HG02798 (cell line): ENCODE measurements around the gene OSBPL6.
"Not testable (repeated sequence)": the region's sequence is repeated elsewhere in the genome, so short reads cannot be mapped to it uniquely, and the experiment has no call there.

Source experiments
- ATAC-seq: cut with Tn5 transposase; IDR thresholded peaks from one replicate; pipeline ENCODE4 v1.9.1; 2021; ENCODE audit warnings: mild to moderate bottlenecking; ENCODE audit not compliant: unreplicated experiment, poor library complexity

OSBPL6 gene

DNA sequence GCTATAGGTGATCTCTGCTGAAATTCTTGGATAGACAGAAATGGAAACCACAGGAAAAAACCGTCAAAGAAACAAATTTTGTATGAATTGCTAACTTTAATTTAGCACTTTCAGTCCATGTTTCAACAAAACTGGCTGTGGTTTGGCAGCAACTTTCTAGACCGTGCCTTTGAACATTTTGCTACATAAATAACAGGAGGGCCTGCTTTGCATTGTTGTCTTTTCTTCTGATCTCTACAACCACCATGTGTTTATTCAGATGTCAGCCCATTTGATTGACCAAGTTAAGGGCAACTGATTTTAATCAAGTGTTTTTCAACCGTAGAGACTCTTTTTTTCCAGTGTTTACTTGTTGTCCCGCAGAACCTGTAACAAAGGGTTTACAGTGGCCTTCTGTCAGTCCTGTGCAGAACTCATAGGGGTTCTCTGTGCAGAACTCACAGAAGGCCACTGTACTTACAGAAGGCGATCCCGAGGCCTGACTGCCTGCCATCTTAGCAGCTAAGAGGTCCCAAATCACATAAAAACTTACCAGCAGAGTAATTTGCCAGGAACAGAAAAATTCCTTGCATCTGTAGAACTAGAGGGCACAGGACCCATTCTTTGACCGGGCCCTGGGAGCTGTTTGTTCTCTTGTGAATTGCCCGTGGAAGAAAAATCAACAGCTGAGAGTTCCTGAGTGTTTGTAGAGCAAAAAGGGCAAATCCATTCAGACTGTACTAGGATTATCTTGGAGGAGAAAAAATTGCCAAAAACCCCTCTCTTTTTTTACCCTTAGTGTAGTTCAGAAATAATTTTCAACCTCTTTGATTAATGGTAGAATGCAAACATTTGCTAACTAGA lies 136.1 kb downstream of the OSBPL6 start:
- ATAC-seq = no peak

DNA sequence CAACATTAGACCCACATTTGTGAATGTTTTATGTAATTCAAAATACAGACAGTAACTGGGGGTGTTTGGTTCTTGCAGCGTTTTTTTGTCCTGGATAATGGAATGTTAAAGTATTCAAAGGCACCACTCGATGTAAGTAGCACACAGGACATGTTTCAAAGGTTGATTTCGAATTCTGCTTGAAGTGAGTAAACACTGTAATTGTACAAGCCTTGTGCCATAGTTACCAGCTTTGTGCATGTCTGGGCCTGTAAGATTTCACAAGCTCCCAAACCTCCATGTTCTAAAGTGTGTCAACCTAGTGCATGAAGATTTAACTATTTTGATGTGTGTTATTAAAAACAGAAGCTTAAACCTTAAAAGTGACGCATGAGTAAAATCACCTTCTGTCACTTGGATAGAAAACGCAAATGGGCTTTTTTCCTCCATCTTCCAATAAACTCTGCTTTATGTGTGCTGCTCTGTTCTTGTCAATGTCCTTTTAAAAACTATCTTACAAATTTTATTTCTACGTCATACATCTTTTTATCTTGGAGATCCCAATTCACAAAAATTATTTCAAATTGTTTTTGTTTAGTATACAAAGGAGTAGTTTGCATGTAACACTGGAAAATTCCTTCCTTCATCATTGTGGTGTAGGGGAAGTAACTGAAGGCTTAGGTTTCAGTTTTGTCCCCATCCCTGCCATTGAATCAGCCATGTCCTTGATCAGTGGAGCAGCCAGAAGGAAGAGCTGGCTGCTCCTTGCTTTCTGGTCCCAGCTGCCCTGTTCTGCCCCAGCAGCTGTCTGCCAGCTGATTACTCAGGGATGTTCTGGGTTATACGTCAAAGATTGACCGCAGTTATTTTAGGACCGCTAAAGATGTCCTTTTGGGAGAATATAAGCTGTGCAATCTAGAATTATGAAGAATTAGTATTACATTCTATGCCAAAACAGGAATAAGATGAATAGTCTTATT lies 137.4 kb downstream of the OSBPL6 start:
- no peak for ATAC-seq

- no peak for ATAC-seq
These were observed 139.5 kb downstream of the OSBPL6 start for GRCh38 chr2:178333851-178334250.

DNA sequence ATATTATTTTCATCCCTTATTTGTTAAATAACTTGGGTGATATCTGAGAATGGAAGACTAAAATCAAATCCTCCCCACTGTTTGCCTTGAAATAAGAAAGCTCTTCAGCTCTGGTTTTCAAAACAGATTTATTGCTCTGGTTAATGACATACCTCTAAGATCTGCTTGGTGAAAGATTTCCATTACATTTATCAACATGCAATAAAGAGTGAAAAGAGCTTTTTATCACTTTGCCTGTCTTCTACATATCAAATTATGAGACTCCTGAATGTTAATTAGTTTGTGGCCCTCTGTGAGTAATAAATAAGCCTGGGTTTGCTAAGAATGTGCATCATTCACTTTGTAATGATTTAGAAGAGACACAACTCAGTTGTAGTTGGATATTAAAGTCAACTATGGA lies 140.9 kb downstream of the OSBPL6 start:
- ATAC-seq = no peak

DNA sequence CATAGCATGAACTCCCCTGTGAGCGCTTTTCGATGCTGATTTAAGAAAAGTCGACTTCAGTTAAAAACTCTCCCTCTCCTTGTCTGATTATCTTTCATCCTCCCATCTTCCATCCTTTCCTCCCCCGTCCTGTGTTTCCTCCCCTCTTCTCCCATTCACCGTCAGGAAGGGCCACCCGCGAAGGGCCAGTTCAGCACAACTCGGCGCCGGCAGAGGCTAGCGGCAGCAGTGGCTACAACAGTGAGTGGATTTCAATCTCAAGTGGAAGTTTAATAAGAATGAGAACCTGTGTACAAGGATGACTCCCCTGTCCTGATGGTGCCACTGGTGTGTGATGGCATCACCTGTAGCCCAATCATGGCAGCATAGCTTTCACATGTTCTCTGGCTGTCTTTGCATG lies 149.8 kb downstream of the OSBPL6 start:
- ATAC-seq = no peak

DNA sequence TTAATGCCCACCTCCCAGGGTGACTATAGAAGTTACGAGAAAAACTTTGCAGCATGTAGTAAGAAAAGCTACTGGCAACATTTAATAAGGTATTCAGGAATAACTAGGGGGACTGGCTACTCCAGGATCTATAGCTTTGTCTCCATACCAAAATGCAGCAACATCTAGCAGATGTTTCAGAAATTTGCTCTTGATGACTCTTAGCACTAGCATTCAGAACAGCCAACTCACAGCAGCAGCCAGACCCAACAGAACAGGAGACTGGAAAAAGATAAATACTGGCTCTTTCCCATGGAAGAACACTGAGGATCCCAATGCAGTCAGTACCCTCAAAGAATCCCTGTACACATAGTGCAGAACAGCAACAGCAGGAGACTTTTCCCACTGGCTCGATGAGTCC lies 151.6 kb downstream of the OSBPL6 start:
- ATAC-seq = no peak

DNA sequence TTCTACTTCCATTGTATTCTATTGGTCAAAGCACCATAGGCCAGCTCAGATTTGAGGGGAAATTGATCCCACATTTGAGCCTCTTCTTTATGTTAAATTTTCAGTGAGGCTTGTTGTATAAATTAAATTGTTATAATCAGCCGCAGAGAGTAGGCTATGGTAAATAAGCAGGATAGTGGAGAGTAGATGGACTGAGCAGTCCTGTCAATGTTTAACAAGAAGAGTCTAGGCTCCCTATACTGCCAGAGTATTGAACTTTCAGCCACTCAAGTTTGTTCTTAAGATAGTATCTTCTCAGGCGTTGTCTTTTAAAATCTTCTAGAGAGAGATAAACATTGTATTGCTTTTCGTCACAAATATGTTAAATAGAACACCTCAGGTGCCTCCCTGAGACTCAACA lies 155.7 kb downstream of the OSBPL6 start:
- no peak for ATAC-seq

DNA sequence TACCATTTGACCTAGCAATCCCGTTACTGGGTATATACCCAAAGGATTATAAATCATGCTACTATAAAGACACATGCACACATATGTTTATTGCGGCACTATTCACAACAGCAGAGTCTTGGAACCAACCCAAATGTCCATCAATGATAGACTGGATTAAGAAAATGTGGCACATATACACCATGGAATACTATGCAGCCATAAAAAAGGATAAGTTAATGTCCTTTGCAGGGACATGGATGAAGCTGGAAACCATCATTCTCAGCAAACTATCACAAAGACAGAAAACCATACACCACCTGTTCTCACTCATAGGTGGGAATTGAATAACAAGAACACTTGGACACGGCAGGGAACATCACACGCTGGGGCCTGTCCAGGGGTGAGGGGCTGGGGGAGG lies 163.4 kb downstream of the OSBPL6 start:
- not testable (repeated sequence) for ATAC-seq

GRCh38 chr2:178359192-178359912 lies 165.0 kb downstream of the OSBPL6 start:
- no peak for ATAC-seq

- ATAC-seq = no peak
These were observed 167.3 kb downstream of the OSBPL6 start for GRCh38 chr2:178361588-178361987.

DNA sequence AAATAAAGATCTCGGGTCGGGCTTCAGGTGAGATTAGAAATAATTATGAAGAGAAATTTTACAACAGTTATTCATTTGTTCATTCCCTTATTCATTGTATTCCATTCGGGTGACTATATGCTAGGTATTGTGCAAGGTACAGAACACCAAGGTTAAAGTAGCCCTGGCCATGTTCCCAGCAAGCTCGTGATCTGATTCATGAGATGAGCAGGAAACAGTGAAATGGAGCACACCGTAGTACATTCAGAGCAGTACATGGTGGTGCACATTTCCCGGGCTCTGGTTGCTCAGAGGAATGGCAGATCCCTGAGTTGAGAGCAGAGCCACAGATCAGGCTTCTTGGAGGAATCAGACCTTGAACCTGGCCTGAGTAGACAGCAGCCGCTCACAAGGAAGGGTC lies 168.9 kb downstream of the OSBPL6 start:
- ATAC-seq = no peak

GRCh38 chr2:178365116-178365515 lies 170.8 kb downstream of the OSBPL6 start:
- ATAC-seq = no peak

DNA sequence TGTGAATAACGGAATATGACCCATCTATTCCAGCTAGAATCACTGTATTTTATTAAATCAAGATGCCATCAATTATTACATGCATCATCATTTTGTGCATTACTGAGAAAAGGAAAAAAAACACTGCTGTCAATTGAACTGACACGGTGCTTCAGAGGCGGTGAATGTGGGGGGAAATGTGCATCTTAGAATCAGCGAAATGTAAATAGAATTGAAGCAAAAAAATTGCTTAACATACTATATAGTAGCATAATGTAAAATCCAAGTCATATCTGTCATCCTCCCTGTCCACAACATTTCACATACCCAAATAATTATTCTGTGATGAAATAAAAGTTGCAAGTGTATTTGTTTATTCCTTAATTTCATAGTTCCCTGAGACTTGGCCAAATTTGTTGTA lies 172.1 kb downstream of the OSBPL6 start:
- ATAC-seq = no peak

DNA sequence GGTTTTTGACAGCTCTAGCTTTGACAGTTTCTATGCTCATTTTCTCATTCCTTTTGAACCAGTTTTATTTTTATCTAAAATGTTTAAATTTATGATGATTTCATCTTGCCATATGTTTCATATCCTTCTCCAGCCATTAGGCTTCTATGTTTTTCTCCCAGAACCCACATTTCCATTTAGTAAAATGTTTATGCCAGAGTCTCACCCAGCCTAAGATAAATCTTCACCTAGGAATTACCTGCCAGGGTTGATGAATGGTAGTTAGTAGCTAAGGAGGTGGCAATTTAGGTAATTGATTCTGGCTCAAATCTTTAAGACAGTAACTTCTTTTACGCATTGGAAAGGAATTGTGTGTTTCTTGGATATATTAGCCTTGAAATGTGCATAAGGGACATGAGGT lies 173.0 kb downstream of the OSBPL6 start:
- no peak for ATAC-seq

- no peak for ATAC-seq
These were observed 180.6 kb downstream of the OSBPL6 start for GRCh38 chr2:178374865-178375264.

DNA sequence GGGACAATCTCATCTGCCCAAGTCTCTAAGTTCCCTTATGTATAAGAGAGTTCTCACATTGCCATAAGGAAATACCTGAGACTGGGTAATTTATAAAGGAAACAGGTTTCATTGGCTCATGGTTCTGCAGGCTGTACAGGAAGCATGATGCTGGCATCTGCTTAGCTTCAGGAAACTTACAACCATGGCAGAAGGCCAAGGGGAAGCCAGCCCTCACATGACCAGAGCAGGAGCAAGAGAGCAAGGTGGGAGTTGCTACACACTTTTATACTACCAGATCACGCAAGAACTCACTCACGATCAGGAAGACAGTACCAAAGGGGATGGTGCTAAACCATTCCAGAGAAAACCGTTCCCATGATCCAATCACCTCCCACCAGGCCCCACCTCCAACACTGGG lies 182.7 kb downstream of the OSBPL6 start:
- no peak for ATAC-seq

DNA sequence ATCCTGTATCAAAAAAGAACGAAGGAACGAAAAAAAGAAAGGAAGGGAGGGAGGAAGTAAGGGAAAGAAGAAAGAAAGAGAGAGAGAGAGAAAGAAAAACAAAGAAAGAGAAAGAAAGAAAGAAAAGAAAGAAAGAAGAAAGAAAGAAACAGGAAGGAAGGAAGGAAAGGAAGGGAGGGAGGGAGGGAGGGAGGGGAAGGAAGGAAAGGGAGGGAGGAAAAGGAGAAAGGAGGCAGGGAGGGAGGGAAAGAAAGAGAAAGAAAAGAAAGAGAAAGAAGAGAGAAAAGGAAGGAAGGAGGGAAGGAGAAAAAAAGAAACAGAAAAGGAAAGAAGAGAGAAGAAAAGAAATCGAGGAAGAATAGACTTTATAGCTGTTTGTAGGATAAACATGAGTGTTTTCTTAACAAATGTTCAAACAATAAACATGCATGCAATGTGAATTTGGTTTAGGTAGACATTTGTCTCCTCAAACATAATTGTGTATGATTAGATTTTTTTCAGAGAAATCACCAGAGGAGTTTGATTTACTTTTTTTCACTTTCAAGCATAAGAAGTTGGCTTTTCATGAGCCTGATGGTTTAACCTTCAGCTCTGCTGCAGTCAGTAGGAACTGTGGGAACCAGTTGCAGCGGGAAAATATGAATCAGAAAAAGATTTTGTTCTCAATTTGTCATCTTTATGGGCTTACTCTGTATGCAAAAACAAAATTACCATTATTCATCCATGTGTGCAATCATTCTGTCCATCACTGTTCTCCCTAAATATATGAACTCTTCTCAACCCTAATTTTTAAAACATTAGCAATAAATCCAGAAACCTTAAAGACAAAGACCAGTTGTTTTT lies 185.1 kb downstream of the OSBPL6 start:
- no peak for ATAC-seq

GRCh38 chr2:178380763-178381162 lies 186.5 kb downstream of the OSBPL6 start:
- no peak for ATAC-seq

GRCh38 chr2:178383718-178384117 lies 189.4 kb downstream of the OSBPL6 start:
- no peak for ATAC-seq
